ENCODE results near the gene MERTK. TPM values are rescaled to one million over a fixed set of nuclear protein-coding genes. Genes with fewer than 3 reads are reported as not detected.
"Not testable (repeated sequence)": the region's sequence is repeated elsewhere in the genome, so short reads cannot be mapped to it uniquely, and the experiment has no call there.

The MERTK gene
- total RNA-seq, 1 experiment from 2014 or later = 11.3 TPM

GRCh38 chr2:112027767-112028166 is 129.4 kb downstream of the MERTK start:
- no peak for DNase-seq (ENCODE audit: low spot score)
- in situ Hi-C loops (cut with HindIII; ENCODE audit: low sequenced_read_pairs) = no loop called here

- no peak for DNase-seq (ENCODE audit: low spot score)
Observed at GRCh38 chr2:112029164-112029563, 130.8 kb downstream of the MERTK start.

GRCh38 chr2:112031473-112032223 is 133.2 kb downstream of the MERTK start:
- DNase-seq (ENCODE audit: low spot score) = peak; percentile 9
- in situ Hi-C loops (cut with HindIII; ENCODE audit: low sequenced_read_pairs) = no loop called here

More at GRCh38 chr2:112029164-112029563, 130.8 kb downstream of the MERTK start:
- in situ Hi-C loops (cut with HindIII; ENCODE audit: low sequenced_read_pairs) = no loop called here

GRCh38 chr2:112032224-112032586 is 133.8 kb downstream of the MERTK start:
- DNase-seq (ENCODE audit: low spot score) = no peak
- in situ Hi-C loops (cut with HindIII; ENCODE audit: low sequenced_read_pairs) = no loop called here

- in situ Hi-C loops (cut with HindIII; ENCODE audit: low sequenced_read_pairs) = no loop called here
- no peak for DNase-seq (ENCODE audit: low spot score)
Observed at GRCh38 chr2:112032689-112033465, 134.5 kb downstream of the MERTK start.

GRCh38 chr2:112033600-112033999 is 135.2 kb downstream of the MERTK start:
- no peak for DNase-seq (ENCODE audit: low spot score)
- in situ Hi-C loops (cut with HindIII; ENCODE audit: low sequenced_read_pairs) = no loop called here

- DNase-seq (ENCODE audit: low spot score) = no peak
- in situ Hi-C loops (cut with HindIII; ENCODE audit: low sequenced_read_pairs) = no loop called here
Observed at GRCh38 chr2:112034924-112035323, 136.5 kb downstream of the MERTK start.

- DNase-seq (ENCODE audit: low spot score) = no peak
- in situ Hi-C loops (cut with HindIII; ENCODE audit: low sequenced_read_pairs) = no loop called here
Observed at GRCh38 chr2:112035786-112036185, 137.4 kb downstream of the MERTK start.

- in situ Hi-C loops (cut with HindIII; ENCODE audit: low sequenced_read_pairs); DNase-seq (ENCODE audit: low spot score): not testable (repeated sequence)
Observed at GRCh38 chr2:112039556-112039955, 141.1 kb downstream of the MERTK start.

- in situ Hi-C loops (cut with HindIII; ENCODE audit: low sequenced_read_pairs); DNase-seq (ENCODE audit: low spot score): not testable (repeated sequence)
Observed at GRCh38 chr2:112040066-112040465, 141.7 kb downstream of the MERTK start.

GRCh38 chr2:112041460-112041859 is 143.1 kb downstream of the MERTK start:
- DNase-seq (ENCODE audit: low spot score); in situ Hi-C loops (cut with HindIII; ENCODE audit: low sequenced_read_pairs): not testable (repeated sequence)

GRCh38 chr2:112045446-112046014 is 147.1 kb downstream of the MERTK start:
- in situ Hi-C loops (cut with HindIII; ENCODE audit: low sequenced_read_pairs) = no loop called here

GRCh38 chr2:112046231-112046630 is 147.8 kb downstream of the MERTK start:
- in situ Hi-C loops (cut with HindIII; ENCODE audit: low sequenced_read_pairs) = no loop called here
- DNase-seq (ENCODE audit: low spot score) = no peak

More at GRCh38 chr2:112045446-112046014, 147.1 kb downstream of the MERTK start:
- DNase-seq (ENCODE audit: low spot score) = no peak

- DNase-seq (ENCODE audit: low spot score) = no peak
- in situ Hi-C loops (cut with HindIII; ENCODE audit: low sequenced_read_pairs) = no loop called here
Observed at GRCh38 chr2:112047537-112048235, 149.3 kb downstream of the MERTK start.

GRCh38 chr2:112048236-112048592 is 149.8 kb downstream of the MERTK start:
- in situ Hi-C loops (cut with HindIII; ENCODE audit: low sequenced_read_pairs) = no loop called here
- no peak for DNase-seq (ENCODE audit: low spot score)

GRCh38 chr2:112048887-112049286 is 150.5 kb downstream of the MERTK start:
- DNase-seq (ENCODE audit: low spot score) = peak; percentile 73
- in situ Hi-C loops (cut with HindIII; ENCODE audit: low sequenced_read_pairs) = no loop called here

- in situ Hi-C loops (cut with HindIII; ENCODE audit: low sequenced_read_pairs) = no loop called here
- no peak for DNase-seq (ENCODE audit: low spot score)
Observed at GRCh38 chr2:112050316-112050715, 151.9 kb downstream of the MERTK start.

GRCh38 chr2:112053917-112054846 is 155.8 kb downstream of the MERTK start:
- in situ Hi-C loops (cut with HindIII; ENCODE audit: low sequenced_read_pairs) = no loop called here
- peak; percentile 92 for DNase-seq (ENCODE audit: low spot score)

Measured in G401 (cell line).